Measurements from ENCODE around the gene CFAP92.

Gene CFAP92

DNA sequence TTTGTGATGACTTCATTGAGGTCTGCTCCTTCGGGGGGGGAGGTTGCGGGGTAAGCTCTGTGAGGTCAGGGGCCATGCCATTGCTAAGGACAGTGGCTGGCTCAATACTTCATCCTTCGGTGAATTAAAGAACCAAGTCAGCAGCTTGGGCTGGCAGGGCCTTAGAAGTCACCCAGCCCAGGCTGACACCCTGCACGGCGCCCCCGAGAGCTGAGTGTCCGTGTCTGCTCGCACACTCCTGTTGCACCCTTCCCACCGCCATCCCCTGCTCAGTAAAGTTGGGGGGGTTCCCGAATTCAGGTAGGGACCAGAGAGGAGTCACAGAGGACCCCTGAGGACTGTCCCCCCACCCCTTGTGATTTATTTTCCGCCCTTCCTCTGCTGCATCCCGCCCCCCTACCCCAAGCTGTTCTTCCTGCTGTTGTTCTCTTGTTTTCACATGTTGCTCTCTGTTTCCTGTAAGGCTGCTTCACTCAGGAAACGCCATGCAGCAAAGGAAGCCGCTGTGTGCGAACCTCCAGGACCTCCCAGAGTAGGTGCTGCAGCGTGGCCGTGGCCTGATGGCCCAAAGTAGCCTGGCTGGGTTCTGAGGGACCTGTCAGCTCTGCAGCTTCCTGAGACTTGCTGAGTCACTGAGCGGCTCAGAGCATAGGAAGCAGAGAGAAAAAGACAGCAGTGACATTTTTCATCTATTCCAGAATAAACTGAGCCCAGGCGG is 21.7 kb upstream of the CFAP92 start:
- no peaks in the 10 kb centered on the region for H3K36me3 ChIP-seq (ENCODE audit: control insufficient read depth in 2 of 2, insufficient read depth in 1 of 2, low read length in 2 of 2)
- no peak overlapping the region for H3K4me3 ChIP-seq (ENCODE audit: low read depth, low read length)
- H3K4me1 ChIP-seq (ENCODE audit: control insufficient read depth, insufficient read depth, low read length) = no peaks in the 10 kb centered on the region
- POLR2A ChIA-PET = interaction anchor here (0.7 kb wide), 1 partner anchor 104 kb away, joined by 3 read pairs; no protein-coding TSS in a partner anchor
- CTCF ChIA-PET = interaction anchor here (0.6 to 3.5 kb wide), 6 partner anchors 9 to 45 kb away, joined by 3 to 22 read pairs (median 4); no protein-coding TSS in a partner anchor
- H3K27ac ChIP-seq (ENCODE audit: extremely low read depth, low read depth, low read length) = no peak overlapping the region
- TF ChIP-seq ZNF274 (IDR thresholded peaks at IDR 0.05; ENCODE audit: low read length) (no peak), ZNF274 (tag by site-specific recombination; IDR thresholded peaks at IDR 0.05; ENCODE audit: borderline replicate concordance) (no peak), ZNF530 (tag by site-specific recombination; IDR thresholded peaks at IDR 0.05; ENCODE audit: low read depth) (no peak), ZNF169 (tag by site-specific recombination; IDR thresholded peaks at IDR 0.05) (no peak), SCRT1 (tag by site-specific recombination; IDR thresholded peaks at IDR 0.05; ENCODE audit: borderline replicate concordance) (no peak), KLF9 (tag by site-specific recombination; IDR thresholded peaks at IDR 0.05; ENCODE audit: low read depth) (no peak), ZNF157 (tag by site-specific recombination; IDR thresholded peaks at IDR 0.05) (no peak)
- H3K9me3 ChIP-seq (ENCODE audit: control insufficient read depth, insufficient read depth, low read depth, low read length) = no peaks in the 10 kb centered on the region

GRCh38 chr3:129014793-129015345 is 21.0 kb upstream of the CFAP92 start:
- POLR2A ChIA-PET = no interaction called here
- CTCF ChIA-PET = interaction anchor here (0.6 to 0.9 kb wide), 3 partner anchors 8 to 45 kb away, joined by 3 to 6 read pairs (median 3); partner anchors contain the start of gene GP9
- Histone ChIP-seq H3K4me3 (ENCODE audit: low read depth, low read length) (no peak overlapping the region), H3K9me3 (ENCODE audit: control insufficient read depth, insufficient read depth, low read depth, low read length) (no peaks in the 10 kb centered on the region), H3K36me3 (ENCODE audit: control insufficient read depth in 2 of 2, insufficient read depth in 1 of 2, low read length in 2 of 2) (no peaks in the 10 kb centered on the region), H3K4me1 (ENCODE audit: control insufficient read depth, insufficient read depth, low read length) (no peaks in the 10 kb centered on the region), H3K27ac (ENCODE audit: extremely low read depth, low read depth, low read length) (no peak overlapping the region)
- TF ChIP-seq ZNF221 (tag by site-specific recombination; IDR thresholded peaks at IDR 0.05; ENCODE audit: borderline replicate concordance) = no peak
- TF ChIP-seq SP2 (tag by site-specific recombination; IDR thresholded peaks at IDR 0.05) = no peak
- TF ChIP-seq ZNF311 (tag by site-specific recombination; IDR thresholded peaks at IDR 0.05; ENCODE audit: borderline replicate concordance) = no peak
- TF ChIP-seq, protein P1, sequence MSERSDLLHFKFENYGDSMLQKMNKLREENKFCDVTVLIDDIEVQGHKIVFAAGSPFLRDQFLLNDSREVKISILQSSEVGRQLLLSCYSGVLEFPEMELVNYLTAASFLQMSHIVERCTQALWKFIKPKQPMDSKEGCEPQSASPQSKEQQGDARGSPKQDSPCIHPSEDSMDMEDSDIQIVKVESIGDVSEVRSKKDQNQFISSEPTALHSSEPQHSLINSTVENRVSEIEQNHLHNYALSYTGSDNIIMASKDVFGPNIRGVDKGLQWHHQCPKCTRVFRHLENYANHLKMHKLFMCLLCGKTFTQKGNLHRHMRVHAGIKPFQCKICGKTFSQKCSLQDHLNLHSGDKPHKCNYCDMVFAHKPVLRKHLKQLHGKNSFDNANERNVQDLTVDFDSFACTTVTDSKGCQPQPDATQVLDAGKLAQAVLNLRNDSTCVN (tag by site-specific recombination; optimal IDR thresholded peaks at IDR 0.05) = no peak
- no peak for TF ChIP-seq ZNF157 (tag by site-specific recombination; IDR thresholded peaks at IDR 0.05)
- TF ChIP-seq ZFP69B (tag by site-specific recombination; IDR thresholded peaks at IDR 0.05) = no peak
- TF ChIP-seq ZSCAN23 (tag by site-specific recombination; IDR thresholded peaks at IDR 0.05) = no peak
- TF ChIP-seq ZNF624 (tag by site-specific recombination; IDR thresholded peaks at IDR 0.05) = no peak
- no peak for TF ChIP-seq ZNF514 (tag by site-specific recombination; IDR thresholded peaks at IDR 0.05)
- TF ChIP-seq ZSCAN30 (tag by site-specific recombination; IDR thresholded peaks at IDR 0.05) = no peak
- no peak for TF ChIP-seq ZNF23 (tag by site-specific recombination; IDR thresholded peaks at IDR 0.05; ENCODE audit: borderline replicate concordance)
- no peak for TF ChIP-seq ZNF654 (tag by site-specific recombination; IDR thresholded peaks at IDR 0.05; ENCODE audit: low read depth)
- no peak for TF ChIP-seq KLF8 (tag by site-specific recombination; IDR thresholded peaks at IDR 0.05)
- no peak for TF ChIP-seq ZNF501 (tag by site-specific recombination; IDR thresholded peaks at IDR 0.05)

- CTCF ChIA-PET = interaction anchor here (0.5 to 0.9 kb wide), 2 partner anchors 39 to 46 kb away, joined by 3 to 5 read pairs; partner anchors contain the start of gene GP9
- no peak for TF ChIP-seq ZNF701 (tag by site-specific recombination; IDR thresholded peaks at IDR 0.05)
- TF ChIP-seq, protein P2, sequence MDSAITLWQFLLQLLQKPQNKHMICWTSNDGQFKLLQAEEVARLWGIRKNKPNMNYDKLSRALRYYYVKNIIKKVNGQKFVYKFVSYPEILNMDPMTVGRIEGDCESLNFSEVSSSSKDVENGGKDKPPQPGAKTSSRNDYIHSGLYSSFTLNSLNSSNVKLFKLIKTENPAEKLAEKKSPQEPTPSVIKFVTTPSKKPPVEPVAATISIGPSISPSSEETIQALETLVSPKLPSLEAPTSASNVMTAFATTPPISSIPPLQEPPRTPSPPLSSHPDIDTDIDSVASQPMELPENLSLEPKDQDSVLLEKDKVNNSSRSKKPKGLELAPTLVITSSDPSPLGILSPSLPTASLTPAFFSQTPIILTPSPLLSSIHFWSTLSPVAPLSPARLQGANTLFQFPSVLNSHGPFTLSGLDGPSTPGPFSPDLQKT (IDR thresholded peaks at IDR 0.05; ENCODE audit: borderline replicate concordance, low read depth, low read length) = no peak
- TF ChIP-seq ZNF133 (tag by site-specific recombination; IDR thresholded peaks at IDR 0.05) = no peak
- TF ChIP-seq, protein P3, sequence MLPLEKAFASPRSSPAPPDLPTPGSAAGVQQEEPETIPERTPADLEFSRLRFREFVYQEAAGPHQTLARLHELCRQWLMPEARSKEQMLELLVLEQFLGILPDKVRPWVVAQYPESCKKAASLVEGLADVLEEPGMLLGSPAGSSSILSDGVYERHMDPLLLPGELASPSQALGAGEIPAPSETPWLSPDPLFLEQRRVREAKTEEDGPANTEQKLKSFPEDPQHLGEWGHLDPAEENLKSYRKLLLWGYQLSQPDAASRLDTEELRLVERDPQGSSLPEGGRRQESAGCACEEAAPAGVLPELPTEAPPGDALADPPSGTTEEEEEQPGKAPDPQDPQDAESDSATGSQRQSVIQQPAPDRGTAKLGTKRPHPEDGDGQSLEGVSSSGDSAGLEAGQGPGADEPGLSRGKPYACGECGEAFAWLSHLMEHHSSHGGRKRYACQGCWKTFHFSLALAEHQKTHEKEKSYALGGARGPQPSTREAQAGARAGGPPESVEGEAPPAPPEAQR (tag by site-specific recombination; IDR thresholded peaks at IDR 0.05) = no peak
Observed at GRCh38 chr3:129014148-129014547, 20.3 kb upstream of the CFAP92 start.

More at GRCh38 chr3:129014148-129014547, 20.3 kb upstream of the CFAP92 start:
- no peaks in the 10 kb centered on the region for H3K9me3 ChIP-seq (ENCODE audit: control insufficient read depth, insufficient read depth, low read depth, low read length)
- no peaks in the 10 kb centered on the region for H3K4me1 ChIP-seq (ENCODE audit: control insufficient read depth, insufficient read depth, low read length)
- no peak overlapping the region for H3K27ac ChIP-seq (ENCODE audit: extremely low read depth, low read depth, low read length)
- POLR2A ChIA-PET = no interaction called here
- no peak overlapping the region for H3K4me3 ChIP-seq (ENCODE audit: low read depth, low read length)
- H3K36me3 ChIP-seq (ENCODE audit: control insufficient read depth in 2 of 2, insufficient read depth in 1 of 2, low read length in 2 of 2) = no peaks in the 10 kb centered on the region
